Panc1 (cell line): ENCODE data around the gene LMTK2. TPM values are rescaled to one million over a fixed set of nuclear protein-coding genes. Genes with fewer than 3 reads are reported as not detected.
A peak's percentile ranks its signal among the peaks of the same experiment; 100 is the strongest.
"Not testable (repeated sequence)": the region's sequence is repeated elsewhere in the genome, so short reads cannot be mapped to it uniquely, and the experiment has no call there.

ENCODE experiments used
- ATAC-seq: fragments of 200-7000 bp; cut with Tn5 transposase; 2 replicates; pipeline ENCODE4 v1.9.1; 2020; ENCODE audit warnings: mild to moderate bottlenecking, moderate library complexity
- BruUV-seq: library from RNA; stranded (reverse); fragments of 400-500 nt; replicated peaks from 2 replicates; lab custom pipeline; 2021; lab: Mats Ljungman, UMichigan
- CTCF ChIA-PET: fragments of 300-600 bp; sonication (Branson Sonifier 250); formaldehyde crosslinking; loops from one replicate; lab custom pipeline; 2022; ENCODE audit warnings: antibody characterized with exemption; lab: Charles Lee
- POLR2A ChIA-PET: fragments of 300-600 bp; sonication (Branson Sonifier 250); formaldehyde crosslinking; loops from one replicate; lab custom pipeline; 2022; ENCODE audit warnings: antibody characterized with exemption; lab: Charles Lee
- DNase-seq: peaks from one replicate; pipeline ENCODE4 v3.0.0-alpha.2; 2010; ENCODE audit warnings: low read depth, low spot score
- H3K27ac ChIP-seq: 2 replicates; pipeline ENCODE4 v1.5.1; 2011; ENCODE audit warnings: mild to moderate bottlenecking, low read length, inconsistent platforms
- H3K27me3 ChIP-seq: fragments of 200-500 bp; sonication (Bioruptor generic); 2 replicates; pipeline ENCODE4 v1.6.0; 2014; ENCODE audit warnings: low read length, inconsistent platforms; ENCODE audit not compliant: control insufficient read depth, insufficient read depth
- H3K36me3 ChIP-seq: fragments of 200-500 bp; sonication (Bioruptor generic); 2 replicates; pipeline ENCODE4 v1.5.1; 2014; ENCODE audit warnings: inconsistent platforms, mild to moderate bottlenecking, low read length, moderate library complexity; ENCODE audit not compliant: control insufficient read depth, insufficient read depth
- H3K4me1 ChIP-seq: 2 replicates; pipeline ENCODE4 v1.5.1; 2011; ENCODE audit warnings: inconsistent platforms, mild to moderate bottlenecking, low read length, moderate library complexity; ENCODE audit not compliant: control insufficient read depth, insufficient read depth
- H3K4me3 ChIP-seq, 2 experiments: 2 replicates each; pipeline ENCODE4 v1.5.1; 2011 to 2012; ENCODE audit warnings: low read depth in 2 of 2, low read length in 2 of 2, mild to moderate bottlenecking in 2 of 2, inconsistent platforms in 1 of 2, moderate library complexity in 1 of 2
- H3K9me3 ChIP-seq: fragments of 200-500 bp; sonication (Bioruptor generic); 2 replicates; pipeline ENCODE4 v1.5.1; 2014; ENCODE audit warnings: low read depth, mild to moderate bottlenecking, inconsistent platforms, low read length, moderate library complexity; ENCODE audit not compliant: control insufficient read depth, insufficient read depth
- CTCF ChIP-seq: fragments of 450-650 bp; IDR thresholded peaks from 2 replicates; pipeline ENCODE4 v1.5.1; 2017; ENCODE audit warnings: mild to moderate bottlenecking
- POLR2AphosphoS5 ChIP-seq: IDR thresholded peaks from 2 replicates; pipeline ENCODE4 v1.6.1; 2012; ENCODE audit warnings: mild to moderate bottlenecking, low read depth, low read length, moderate library complexity
- SIN3A ChIP-seq: IDR thresholded peaks from 2 replicates; pipeline ENCODE4 v1.6.1; 2012; ENCODE audit warnings: low read depth, mild to moderate bottlenecking, low read length, moderate library complexity, borderline replicate concordance; ENCODE audit not compliant: insufficient read depth
- TCF7L2 ChIP-seq: IDR thresholded peaks from 2 replicates; pipeline ENCODE4 v1.6.1; 2011; ENCODE audit warnings: mild to moderate bottlenecking, low read depth, low read length, inconsistent platforms
- in situ Hi-C: cut with HindIII; loops from 2 replicates; pipeline ENCODE4 v1.10.0; 2016; ENCODE audit warnings: low sequenced_read_pairs, low pct_unique_long_range_greater_than_20kb
- intact Hi-C: fragments of 100-400 bp; cut with micrococcal nuclease; formaldehyde crosslinking; loops from one replicate; pipeline ENCODE4 v1.10.0; 2022; ENCODE audit not compliant: unreplicated experiment
- total RNA-seq: library from RNA; stranded (reverse); gene quantifications from one replicate; pipeline ENCODE4 v1.2.1, GENCODE V29; 2021; ENCODE audit not compliant: unreplicated experiment
- TF ChIP-seq, protein P1 (sequence below), 2 experiments: IDR thresholded peaks; 2 replicates each; pipeline ENCODE4 v1.6.1; 2011 to 2012; ENCODE audit warnings: low read depth in 2 of 2, control low read depth in 1 of 2, low read length in 1 of 2, mild to moderate bottlenecking in 1 of 2, moderate library complexity in 1 of 2; ENCODE audit not compliant: insufficient read depth in 1 of 2

The LMTK2 gene
- total RNA-seq, 1 experiment from 2014 or later, result 25.4 TPM

DNA sequence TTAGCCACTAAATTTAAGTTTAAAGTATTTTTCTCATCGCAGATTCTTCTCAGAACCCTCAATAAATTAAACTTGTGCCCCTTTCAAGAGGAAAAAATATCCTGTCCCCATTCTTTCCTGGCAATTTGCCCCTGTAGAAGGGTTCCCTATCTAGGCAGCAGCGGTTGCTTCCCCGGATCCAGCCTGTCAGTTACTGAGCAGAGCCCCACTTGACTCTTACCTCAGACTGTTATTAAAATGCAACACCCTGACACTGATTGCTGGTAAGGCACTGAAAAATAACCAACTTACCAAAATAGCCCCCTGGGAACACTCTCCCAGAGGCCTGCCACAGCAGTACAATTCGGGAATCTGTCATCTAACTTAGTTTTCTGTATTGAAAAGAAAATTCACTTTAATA is 13.9 kb downstream of the LMTK2 start:
- BruUV-seq, result no TSS peak
- TF ChIP-seq CTCF (no peak), POLR2AphosphoS5 (no peak), TCF7L2 (no peak), SIN3A (no peak)
- TF ChIP-seq, protein P1, sequence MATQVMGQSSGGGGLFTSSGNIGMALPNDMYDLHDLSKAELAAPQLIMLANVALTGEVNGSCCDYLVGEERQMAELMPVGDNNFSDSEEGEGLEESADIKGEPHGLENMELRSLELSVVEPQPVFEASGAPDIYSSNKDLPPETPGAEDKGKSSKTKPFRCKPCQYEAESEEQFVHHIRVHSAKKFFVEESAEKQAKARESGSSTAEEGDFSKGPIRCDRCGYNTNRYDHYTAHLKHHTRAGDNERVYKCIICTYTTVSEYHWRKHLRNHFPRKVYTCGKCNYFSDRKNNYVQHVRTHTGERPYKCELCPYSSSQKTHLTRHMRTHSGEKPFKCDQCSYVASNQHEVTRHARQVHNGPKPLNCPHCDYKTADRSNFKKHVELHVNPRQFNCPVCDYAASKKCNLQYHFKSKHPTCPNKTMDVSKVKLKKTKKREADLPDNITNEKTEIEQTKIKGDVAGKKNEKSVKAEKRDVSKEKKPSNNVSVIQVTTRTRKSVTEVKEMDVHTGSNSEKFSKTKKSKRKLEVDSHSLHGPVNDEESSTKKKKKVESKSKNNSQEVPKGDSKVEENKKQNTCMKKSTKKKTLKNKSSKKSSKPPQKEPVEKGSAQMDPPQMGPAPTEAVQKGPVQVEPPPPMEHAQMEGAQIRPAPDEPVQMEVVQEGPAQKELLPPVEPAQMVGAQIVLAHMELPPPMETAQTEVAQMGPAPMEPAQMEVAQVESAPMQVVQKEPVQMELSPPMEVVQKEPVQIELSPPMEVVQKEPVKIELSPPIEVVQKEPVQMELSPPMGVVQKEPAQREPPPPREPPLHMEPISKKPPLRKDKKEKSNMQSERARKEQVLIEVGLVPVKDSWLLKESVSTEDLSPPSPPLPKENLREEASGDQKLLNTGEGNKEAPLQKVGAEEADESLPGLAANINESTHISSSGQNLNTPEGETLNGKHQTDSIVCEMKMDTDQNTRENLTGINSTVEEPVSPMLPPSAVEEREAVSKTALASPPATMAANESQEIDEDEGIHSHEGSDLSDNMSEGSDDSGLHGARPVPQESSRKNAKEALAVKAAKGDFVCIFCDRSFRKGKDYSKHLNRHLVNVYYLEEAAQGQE (IDR thresholded peaks at IDR 0.05; ENCODE audit: insufficient read depth in 1 of 2, low read depth in 2 of 2, low read length in 1 of 2), result no peak
- H3K36me3 ChIP-seq, result no peaks in the 10 kb centered on the region
- intact Hi-C loops (no loop called here), in situ Hi-C loops (no loop called here)
- ATAC-seq (no peak), DNase-seq (no peak)
- ChIA-PET CTCF (no interaction called here), POLR2A (no interaction called here)
- H3K4me3 ChIP-seq, result no peak overlapping the region
- peaks cover 35% of the 10 kb centered on the region for H3K4me1 ChIP-seq
- H3K27me3 ChIP-seq, result no peaks in the 10 kb centered on the region
- no peaks in the 10 kb centered on the region for H3K9me3 ChIP-seq
- H3K27ac ChIP-seq, result no peak overlapping the region

GRCh38 chr7:98121388-98121787 is 14.7 kb downstream of the LMTK2 start:
- in situ Hi-C loops, H3K27ac ChIP-seq, H3K9me3 ChIP-seq, BruUV-seq, ATAC-seq, DNase-seq, POLR2A ChIA-PET, H3K4me3 ChIP-seq, H3K27me3 ChIP-seq, CTCF ChIA-PET, H3K36me3 ChIP-seq, intact Hi-C loops: not testable (repeated sequence)
- H3K4me1 ChIP-seq, result peaks cover 32% of the 10 kb centered on the region

GRCh38 chr7:98123365-98123696 is 16.7 kb downstream of the LMTK2 start:
- intact Hi-C loops (no loop called here), in situ Hi-C loops (no loop called here)
- H3K27me3 ChIP-seq, result no peaks in the 10 kb centered on the region
- no peak for ATAC-seq
- BruUV-seq, result no TSS peak
- POLR2A ChIA-PET, result no interaction called here
- no peak overlapping the region for H3K27ac ChIP-seq
- H3K4me3 ChIP-seq, result no peak overlapping the region
- H3K36me3 ChIP-seq, result no peaks in the 10 kb centered on the region
- no peak for DNase-seq
- CTCF ChIA-PET, result interaction anchor here (0.6 kb wide), 1 partner anchor 13 kb away, joined by 3 read pairs; no protein-coding TSS in a partner anchor
- H3K9me3 ChIP-seq, result no peaks in the 10 kb centered on the region
- H3K4me1 ChIP-seq, result peaks cover 16% of the 10 kb centered on the region
- TF ChIP-seq, protein P1 (IDR thresholded peaks at IDR 0.05; ENCODE audit: insufficient read depth in 1 of 2, low read depth in 2 of 2, low read length in 1 of 2), result 0 out of 4 replicates have a peak, but pooled peaks have one; percentile 15 to 42
- TF ChIP-seq SIN3A, result no peak
